Endothelial cell of umbilical vein (primary cell): Measurements from ENCODE around the gene UBE2E3. TPM values are rescaled to one million over a fixed set of nuclear protein-coding genes. Genes with fewer than 3 reads are reported as not detected.

Experiments
- BruUV-seq: library from RNA; stranded (reverse); fragments of 400-500 nt; replicated peaks from 2 replicates; lab custom pipeline; 2021; lab: Mats Ljungman, UMichigan
- CTCF ChIA-PET: fragments of 300-600, 350-600 bp; sonication (Branson Sonifier 250); formaldehyde crosslinking; loops from one replicate; lab custom pipeline; 2021; ENCODE audit warnings: antibody characterized with exemption, inconsistent platforms; lab: Charles Lee
- POLR2A ChIA-PET: fragments of 300-600, 350-600 bp; sonication (Branson Sonifier 250); formaldehyde crosslinking; loops from one replicate; lab custom pipeline; 2021; ENCODE audit warnings: antibody characterized with exemption, inconsistent platforms; lab: Charles Lee
- DNase-seq: peaks from one replicate; pipeline ENCODE4 v3.0.0-alpha.2; 2011; ENCODE audit warnings: low read depth, low spot score
- FAIRE-seq: peaks from 2 replicates; lab custom pipeline; 2011; peaks lifted over from hg19 to GRCh38; lab: Jason Lieb, UNC
- H2AFZ ChIP-seq: 2 replicates; pipeline ENCODE4 v1.6.0; 2012; ENCODE audit warnings: low read depth, low read length, control low read depth, inconsistent platforms
- H3K27ac ChIP-seq: 2 replicates; pipeline ENCODE4 v1.5.1; 2011; ENCODE audit warnings: low read depth, mild to moderate bottlenecking, control low read depth, low read length, moderate library complexity; ENCODE audit not compliant: insufficient read depth
- H3K27me3 ChIP-seq, 2 experiments: 2 replicates each; pipeline versions ENCODE4 v1.6.0 to v1.6.1; 2011; ENCODE audit warnings: low read length in 2 of 2, mixed read lengths in 1 of 2; ENCODE audit not compliant: control insufficient read depth in 2 of 2, insufficient read depth in 2 of 2
- H3K36me3 ChIP-seq, 2 experiments: 2 replicates in 1 of 2; 3 replicates in 1 of 2; pipeline ENCODE4 v1.5.1; 2011; ENCODE audit warnings: low read length in 2 of 2, mild to moderate bottlenecking in 1 of 2, moderate library complexity in 1 of 2; ENCODE audit not compliant: control insufficient read depth in 2 of 2, insufficient read depth in 2 of 2; ENCODE audit errors: extremely low read depth in 1 of 2
- H3K4me1 ChIP-seq: 3 replicates; pipeline ENCODE4 v1.5.1; 2011; ENCODE audit warnings: mild to moderate bottlenecking, low read length; ENCODE audit not compliant: control insufficient read depth, insufficient read depth; ENCODE audit errors: extremely low read depth
- H3K4me2 ChIP-seq: 2 replicates; pipeline ENCODE4 v1.6.1; 2011; ENCODE audit warnings: low read length, control low read depth, mixed read lengths; ENCODE audit not compliant: insufficient read depth
- H3K4me3 ChIP-seq, 3 experiments: fragments of 200-600 bp in 1 of 3; sonication (generic), shearing (Covaris generic) in 1 of 3; replicated peaks in 1 of 3; 2 replicates each; pipeline ENCODE4 v1.5.1; 2011 to 2016; ENCODE audit warnings: control low read depth in 3 of 3, low read length in 3 of 3, mild to moderate bottlenecking in 2 of 3, inconsistent platforms in 1 of 3, low read depth in 1 of 3, moderate library complexity in 1 of 3; ENCODE audit not compliant: insufficient read depth in 1 of 3
- H3K79me2 ChIP-seq: 2 replicates; pipeline ENCODE4 v1.6.0; 2012; ENCODE audit warnings: low read length, inconsistent platforms; ENCODE audit not compliant: control insufficient read depth, insufficient read depth
- H3K9ac ChIP-seq: replicated peaks from 2 replicates; pipeline ENCODE3; 2011; ENCODE audit warnings: low read length, control low read depth; ENCODE audit not compliant: insufficient read depth; ENCODE audit errors: extremely low read depth
- H3K9me1 ChIP-seq: replicated peaks from 3 replicates; pipeline ENCODE4 v1.6.0; 2011; ENCODE audit warnings: mild to moderate bottlenecking, low read length; ENCODE audit not compliant: control insufficient read depth, insufficient read depth; ENCODE audit errors: extremely low read depth
- H3K9me3 ChIP-seq: replicated peaks from 2 replicates; pipeline ENCODE4 v1.5.1; 2012; ENCODE audit warnings: low read length, inconsistent platforms; ENCODE audit not compliant: control insufficient read depth, insufficient read depth
- H4K20me1 ChIP-seq: replicated peaks from 2 replicates; pipeline ENCODE3; 2011; ENCODE audit warnings: mild to moderate bottlenecking, low read length; ENCODE audit not compliant: control insufficient read depth, insufficient read depth; ENCODE audit errors: extremely low read depth
- CTCF ChIP-seq, 2 donors: IDR thresholded peaks; 1 replicate in 1 of 2; 2 replicates in 1 of 2; pipeline ENCODE4 v1.5.1; 2011; ENCODE audit warnings: low read length in 2 of 2, mild to moderate bottlenecking in 2 of 2, moderate library complexity in 2 of 2, control low read depth in 1 of 2, inconsistent platforms in 1 of 2, low read depth in 1 of 2; ENCODE audit not compliant: insufficient read depth in 1 of 2; ENCODE audit errors: extremely low read depth in 1 of 2
- EZH2 ChIP-seq: IDR thresholded peaks from 2 replicates; pipeline ENCODE4 v1.6.1; 2012; ENCODE audit warnings: borderline replicate concordance, low read depth, mild to moderate bottlenecking, moderate library complexity, low read length, inconsistent platforms; ENCODE audit not compliant: severe bottlenecking
- FOS ChIP-seq: IDR thresholded peaks from 2 replicates; pipeline ENCODE4 v1.6.1; 2011; ENCODE audit warnings: mild to moderate bottlenecking, low read length, moderate library complexity, borderline replicate concordance; ENCODE audit not compliant: insufficient read depth
- GATA2 ChIP-seq: IDR thresholded peaks from 2 replicates; pipeline ENCODE4 v1.7.0; 2011; ENCODE audit warnings: low read depth, mild to moderate bottlenecking, moderate library complexity, mixed read lengths, low read length; ENCODE audit not compliant: insufficient read length, insufficient read depth
- JUN ChIP-seq: IDR thresholded peaks from 2 replicates; pipeline ENCODE4 v1.6.1; 2011; ENCODE audit warnings: borderline replicate concordance, low read depth; ENCODE audit not compliant: insufficient read length, insufficient read depth
- MAX ChIP-seq: IDR thresholded peaks from 2 replicates; pipeline ENCODE4 v1.6.1; 2011; ENCODE audit not compliant: insufficient read depth, insufficient read length
- MYC ChIP-seq: IDR thresholded peaks from one replicate; pipeline ENCODE4 v1.6.1; 2011; ENCODE audit warnings: mild to moderate bottlenecking, low read depth, low read length
- POLR2A ChIP-seq: IDR thresholded peaks from 2 replicates; pipeline ENCODE4 v1.6.1; 2012; ENCODE audit warnings: low read depth, mild to moderate bottlenecking, control low read depth, low read length
- POLR2AphosphoS5 ChIP-seq: IDR thresholded peaks from 2 replicates; pipeline ENCODE4 v1.6.1; 2012; ENCODE audit warnings: low read depth, mild to moderate bottlenecking, control low read depth, low read length, moderate library complexity; ENCODE audit not compliant: insufficient read depth
- dilution Hi-C: fragments of 300-500 bp; cut with MboI; formaldehyde crosslinking; loops from one replicate; pipeline ENCODE4 v1.15.0; 2019; ENCODE audit warnings: low sequenced_read_pairs; ENCODE audit not compliant: extremely low pct_ligation_motif_present
- intact Hi-C: fragments of 100-400 bp; cut with micrococcal nuclease; formaldehyde crosslinking; loops from one replicate; pipeline ENCODE4 v1.10.0; 2022
- polyA plus RNA-seq, 4 experiments: library from polyadenylated mRNA; depleted of rRNA in 3 of 4; stranded (reverse) in 3 of 4; unstranded in 1 of 4; fragments of >200 nt; gene quantifications; 2 replicates each; pipeline versions ENCODE4 v1.2.1 to v1.2.3, GENCODE V29; 2011 to 2012; ENCODE audit warnings: missing spikeins in 1 of 4
- total RNA-seq: library from RNA; stranded (reverse); gene quantifications from 2 replicates; pipeline ENCODE4 v1.2.3, GENCODE V29; 2021

UBE2E3 gene
- total and polyA plus RNA-seq, 2 donors (not counting 3 experiments of a cell fraction or from before 2014, with no cell fraction given): 81.5 to 107 TPM

- no peak for FAIRE-seq
- CTCF ChIA-PET: no interaction called here
- no peaks in the 10 kb centered on the region for H3K27me3 ChIP-seq
- no peak overlapping the region for H3K4me2 ChIP-seq
- intact Hi-C loops: no loop called here
- no peak overlapping the region for H3K4me3 ChIP-seq
- no peak for DNase-seq
- TF ChIP-seq JUN: no peak
- no peak for TF ChIP-seq FOS
- no peak for TF ChIP-seq MYC
- TF ChIP-seq POLR2AphosphoS5: no peak
- TF ChIP-seq EZH2: no peak
- TF ChIP-seq GATA2: no peak
- no peak for TF ChIP-seq POLR2A
- no peak for TF ChIP-seq CTCF (IDR thresholded peaks at IDR 0.05; ENCODE audit: extremely low read depth in 1 of 2, insufficient read depth in 1 of 2, low read depth in 1 of 2, low read length in 2 of 2)
- no peak for TF ChIP-seq MAX
- BruUV-seq: no TSS peak
- no peak overlapping the region for H3K27ac ChIP-seq
- no peak overlapping the region for H2AFZ ChIP-seq
- H3K4me1 ChIP-seq: peaks cover 11% of the 10 kb centered on the region
- H3K9ac ChIP-seq: no peak overlapping the region
- H4K20me1 ChIP-seq: no peaks in the 10 kb centered on the region
- no peaks in the 10 kb centered on the region for H3K9me3 ChIP-seq
- H3K9me1 ChIP-seq: no peaks in the 10 kb centered on the region
- peaks cover 9% of the 10 kb centered on the region for H3K79me2 ChIP-seq
- POLR2A ChIA-PET: no interaction called here
- dilution Hi-C loops: no loop called here
- H3K36me3 ChIP-seq: peaks cover 0 to 3% of the 10 kb centered on the region in 2 experiments
These were observed 85.1 kb downstream of the UBE2E3 start for GRCh38 chr2:181065458-181065857.
